HCT116 (cell line): ENCODE data around the gene NPR1. TPM values are rescaled to one million over a fixed set of nuclear protein-coding genes. Genes with fewer than 3 reads are reported as not detected.

Experiments used
- ATAC-seq: fragments of 200-7000 bp; cut with Tn5 transposase; 2 replicates; pipeline ENCODE4 v1.9.1; 2020; ENCODE audit warnings: mild to moderate bottlenecking, moderate library complexity
- BruUV-seq: library from RNA; stranded (reverse); fragments of 400-500 nt; replicated peaks from 2 replicates; lab custom pipeline; 2021; lab: Mats Ljungman, UMichigan
- CTCF ChIA-PET: fragments of 300-600 bp; sonication (Branson Sonifier 250); formaldehyde crosslinking; loops from one replicate; lab custom pipeline; 2021; ENCODE audit warnings: antibody characterized with exemption; lab: Charles Lee
- POLR2A ChIA-PET: fragments of 300-600, 350-600 bp; sonication (Branson Sonifier 250); formaldehyde crosslinking; loops from one replicate; lab custom pipeline; 2021; ENCODE audit warnings: antibody characterized with exemption; lab: Charles Lee
- RAD21 ChIA-PET, 2 experiments: fragments of 300-600 bp; sonication (Branson Sonifier 250); formaldehyde crosslinking; loops; one replicate each; lab custom pipeline; 2023; ENCODE audit warnings: low total read pairs in 2 of 2; ENCODE audit not compliant: uncharacterized antibody in 2 of 2, unreplicated experiment in 2 of 2, low non-redundant PET in 1 of 2; lab: Charles Lee
- DNase-seq: peaks from one replicate; pipeline ENCODE4 v3.0.0-alpha.2; 2010; ENCODE audit warnings: low read depth, low spot score
- H2AFZ ChIP-seq: fragments of 200-600 bp; shearing (Covaris generic), sonication (generic); 2 replicates; pipeline ENCODE4 v1.6.1; 2017; ENCODE audit warnings: low read depth, mixed run types, mixed read lengths, antibody characterized with exemption, low read length; ENCODE audit not compliant: poor library complexity, severe bottlenecking
- H3K27ac ChIP-seq: 2 replicates; pipeline ENCODE4 v1.5.1; 2012; ENCODE audit warnings: low read depth, low read length
- H3K27me3 ChIP-seq: fragments of 200-600 bp; sonication (generic); 2 replicates; pipeline ENCODE4 v1.6.1; 2016; ENCODE audit warnings: mixed run types, low read length, mixed read lengths; ENCODE audit not compliant: insufficient read depth
- H3K36me3 ChIP-seq, 2 experiments: fragments of 200-500 bp in 1 of 2; fragments of 200-600 bp in 1 of 2; sonication (Bioruptor generic) in 1 of 2; sonication (generic) in 1 of 2; 2 replicates each; pipeline versions ENCODE4 v1.5.1 to v1.6.1; 2014 to 2016; ENCODE audit warnings: low read length in 2 of 2, inconsistent platforms in 1 of 2, mixed read lengths in 1 of 2, mixed run types in 1 of 2; ENCODE audit not compliant: insufficient read depth in 2 of 2, control insufficient read depth in 1 of 2
- H3K4me1 ChIP-seq, 2 experiments: fragments of 200-600 bp in 1 of 2; sonication (generic) in 1 of 2; 2 replicates each; pipeline versions ENCODE4 v1.5.1 to v1.6.1; 2012 to 2017; ENCODE audit warnings: low read length in 2 of 2, inconsistent platforms in 1 of 2, mild to moderate bottlenecking in 1 of 2, mixed read lengths in 1 of 2, mixed run types in 1 of 2, moderate library complexity in 1 of 2; ENCODE audit not compliant: insufficient read depth in 2 of 2, control insufficient read depth in 1 of 2
- H3K4me2 ChIP-seq: fragments of 200-600 bp; sonication (generic); 2 replicates; pipeline ENCODE4 v1.6.1; 2017; ENCODE audit warnings: mixed run types, low read length, mixed read lengths
- H3K4me3 ChIP-seq, 2 experiments: fragments of 200-600 bp in 1 of 2; sonication (generic) in 1 of 2; replicated peaks in 1 of 2; 2 replicates each; pipeline ENCODE4 v1.5.1; 2011 to 2016; ENCODE audit warnings: low read length in 2 of 2, control low read depth in 1 of 2, low read depth in 1 of 2, mild to moderate bottlenecking in 1 of 2, mixed read lengths in 1 of 2, mixed run types in 1 of 2
- H3K79me2 ChIP-seq: fragments of 200-600 bp; sonication (generic); 2 replicates; pipeline ENCODE4 v1.6.1; 2017; ENCODE audit warnings: mild to moderate bottlenecking, mixed run types, low read length, moderate library complexity, mixed read lengths; ENCODE audit not compliant: insufficient read depth
- H3K9ac ChIP-seq: fragments of 200-600 bp; sonication (generic); 2 replicates; pipeline ENCODE4 v1.6.1; 2016; ENCODE audit warnings: low read length, mixed read lengths
- H3K9me2 ChIP-seq: fragments of 200-600 bp; sonication (generic), shearing (Covaris generic); 2 replicates; pipeline ENCODE4 v1.6.1; 2017; ENCODE audit warnings: mixed run types, mild to moderate bottlenecking, moderate library complexity; ENCODE audit not compliant: insufficient read depth
- H3K9me3 ChIP-seq, 2 experiments: fragments of 200-500 bp in 1 of 2; fragments of 200-600 bp in 1 of 2; sonication (Bioruptor generic) in 1 of 2; sonication (generic) in 1 of 2; 2 replicates each; pipeline ENCODE4 v1.6.1; 2014 to 2017; ENCODE audit warnings: low read length in 2 of 2, mixed read lengths in 2 of 2, inconsistent platforms in 1 of 2, low read depth in 1 of 2, mild to moderate bottlenecking in 1 of 2, mixed run types in 1 of 2, moderate library complexity in 1 of 2; ENCODE audit not compliant: control insufficient read depth in 1 of 2, insufficient read depth in 1 of 2
- H4K20me1 ChIP-seq: fragments of 200-600 bp; sonication (generic), shearing (Covaris generic); 2 replicates; pipeline ENCODE4 v1.6.1; 2017; ENCODE audit warnings: mixed run types, mild to moderate bottlenecking, moderate library complexity; ENCODE audit not compliant: insufficient read depth
- CEBPB ChIP-seq: IDR thresholded peaks from 2 replicates; pipeline ENCODE4 v1.6.1; 2012; ENCODE audit warnings: low read depth
- EGR1 ChIP-seq: IDR thresholded peaks from 2 replicates; pipeline ENCODE4 v1.6.1; 2012; ENCODE audit warnings: low read depth
- FOSL1 ChIP-seq: IDR thresholded peaks from 2 replicates; pipeline ENCODE4 v1.6.1; 2012; ENCODE audit warnings: low read depth
- RAD21 ChIP-seq: IDR thresholded peaks from 2 replicates; pipeline ENCODE4 v1.6.1; 2012; ENCODE audit warnings: low read depth, mild to moderate bottlenecking
- REST ChIP-seq: IDR thresholded peaks from 2 replicates; pipeline ENCODE4 v1.6.1; 2012; ENCODE audit warnings: low read depth
- SP1 ChIP-seq: IDR thresholded peaks from 2 replicates; pipeline ENCODE4 v1.6.1; 2012; ENCODE audit warnings: low read depth
- TCF7L2 ChIP-seq: IDR thresholded peaks from 2 replicates; pipeline ENCODE4 v1.7.0; 2011; ENCODE audit warnings: borderline replicate concordance, inconsistent platforms; ENCODE audit not compliant: insufficient read depth, insufficient read length; ENCODE audit errors: extremely low read depth
- ZBTB33 ChIP-seq: IDR thresholded peaks from 2 replicates; pipeline ENCODE4 v1.6.1; 2011; ENCODE audit warnings: mild to moderate bottlenecking, low read length, moderate library complexity; ENCODE audit not compliant: insufficient replicate concordance; ENCODE audit errors: extremely low read depth
- intact Hi-C: fragments of 100-400 bp; cut with micrococcal nuclease; formaldehyde crosslinking; loops from 2 replicates; pipeline ENCODE4 v1.10.0; 2022
- total RNA-seq: library from RNA; stranded (reverse); gene quantifications from one replicate; pipeline ENCODE4 v1.2.1, GENCODE V29; 2021; ENCODE audit not compliant: unreplicated experiment

The NPR1 gene
- total RNA-seq, 1 experiment from 2014 or later, result 0.07 TPM

DNA sequence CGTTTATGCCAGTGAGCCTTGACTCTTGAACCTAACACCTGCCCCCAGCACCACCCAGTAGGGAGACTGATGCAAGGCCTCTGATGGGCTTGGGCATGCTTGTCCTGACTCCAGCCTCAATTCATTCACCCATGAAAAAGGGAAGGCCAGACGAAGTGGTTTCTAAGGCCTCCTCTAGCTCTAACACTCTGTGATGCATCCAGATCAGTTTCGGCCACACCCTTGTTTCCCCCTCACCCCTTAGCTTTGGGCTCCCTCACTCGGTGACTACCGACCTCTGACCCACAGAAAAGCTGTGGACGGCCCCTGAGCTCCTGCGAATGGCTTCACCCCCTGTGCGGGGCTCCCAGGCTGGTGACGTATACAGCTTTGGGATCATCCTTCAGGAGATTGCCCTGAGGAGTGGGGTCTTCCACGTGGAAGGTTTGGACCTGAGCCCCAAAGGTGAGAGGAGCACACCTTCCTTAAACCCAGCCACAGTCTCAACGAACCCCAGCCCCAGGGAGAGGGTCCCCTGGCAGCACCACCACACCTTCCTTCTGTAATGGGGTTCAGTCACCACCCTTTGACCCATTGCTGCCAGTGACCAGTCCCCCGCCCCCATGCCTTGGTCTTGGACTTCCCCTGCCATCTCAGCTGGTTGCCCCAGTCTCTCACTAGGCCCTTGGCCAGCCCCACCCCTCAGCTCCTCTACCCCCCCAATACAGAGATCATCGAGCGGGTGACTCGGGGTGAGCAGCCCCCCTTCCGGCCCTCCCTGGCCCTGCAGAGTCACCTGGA is 9.0 kb downstream of the NPR1 start:
- H3K4me1 ChIP-seq, result peaks cover 0 to 5% of the 10 kb centered on the region in 2 experiments; a peak in 1 of 4 replicates
- no peak overlapping the region for H3K9ac ChIP-seq
- RAD21 ChIA-PET, result no interaction called here
- H3K9me3 ChIP-seq, result no peaks in the 10 kb centered on the region
- DNase-seq, result no peak
- no peak overlapping the region for H3K4me3 ChIP-seq
- no peak for ATAC-seq
- H4K20me1 ChIP-seq, result no peaks in the 10 kb centered on the region
- H3K27ac ChIP-seq, result no peak overlapping the region
- no peak for TF ChIP-seq SP1
- TF ChIP-seq REST, result no peak
- no peak for TF ChIP-seq ZBTB33
- no peak for TF ChIP-seq TCF7L2
- TF ChIP-seq RAD21, result no peak
- TF ChIP-seq FOSL1, result no peak
- no peak for TF ChIP-seq EGR1
- TF ChIP-seq CEBPB, result no peak
- H3K36me3 ChIP-seq, result no peaks in the 10 kb centered on the region
- POLR2A ChIA-PET, result no interaction called here
- no peaks in the 10 kb centered on the region for H3K79me2 ChIP-seq
- H2AFZ ChIP-seq, result no peak overlapping the region
- H3K9me2 ChIP-seq, result no peaks in the 10 kb centered on the region
- no peak overlapping the region for H3K4me2 ChIP-seq
- intact Hi-C loops, result no loop called here
- no peaks in the 10 kb centered on the region; the same call in 1 of the 2 replicates for H3K27me3 ChIP-seq
- no TSS peak for BruUV-seq
- CTCF ChIA-PET, result no interaction called here
